HFFc6 (cell line): ENCODE results near the gene MT1M. TPM values are rescaled to one million over a fixed set of nuclear protein-coding genes. Genes with fewer than 3 reads are reported as not detected.
A peak's percentile ranks its signal among the peaks of the same experiment; 100 is the strongest.

Source experiments
- DNase-seq: peaks from one replicate; pipeline ENCODE4 v3.0.0-alpha.2; 2018
- H3K27ac Mint-ChIP-seq: 2 replicates; pipeline ENCODE4 v1.8.0; 2020; ENCODE audit warnings: mild to moderate bottlenecking, mixed read lengths
- H3K27me3 Mint-ChIP-seq: 2 replicates; pipeline ENCODE4 v1.8.0; 2021; ENCODE audit warnings: mild to moderate bottlenecking, moderate library complexity, mixed read lengths; ENCODE audit not compliant: insufficient read depth
- H3K36me3 Mint-ChIP-seq: 2 replicates; pipeline ENCODE4 v1.8.0; 2021; ENCODE audit warnings: low read depth, mixed read lengths
- H3K4me1 Mint-ChIP-seq: 2 replicates; pipeline ENCODE4 v1.8.0; 2020; ENCODE audit warnings: low read depth, mixed read lengths
- H3K4me3 Mint-ChIP-seq: 2 replicates; pipeline ENCODE4 v1.8.0; 2020; ENCODE audit warnings: mild to moderate bottlenecking, moderate library complexity, mixed read lengths
- H3K9me3 Mint-ChIP-seq: 2 replicates; pipeline ENCODE4 v1.8.0; 2020; ENCODE audit warnings: mild to moderate bottlenecking, mixed read lengths
- total RNA-seq, 6 experiments: library from RNA; stranded (reverse); fragmentation: NEBNext Ultra II Directional; extraction: Animal tissue kit (Norgen Biotek cat#: 25700); gene quantifications; 2 replicates in 1 of 6; 3 replicates in 5 of 6; pipeline ENCODE4 v1.2.3, GENCODE V29; 2021
- TF ChIP-seq, protein P1 (sequence below): fragments of 200-600 bp; sonication (generic); IDR thresholded peaks from 2 replicates; pipeline ENCODE4 v1.5.0; 2021; ENCODE audit warnings: antibody characterized with exemption, mild to moderate bottlenecking

The MT1M gene
- total RNA-seq, 6 experiments from 2014 or later = 0.21 to 0.41 (median 0.28) TPM; not detected in 1

GRCh38 chr16:56626685-56627084 is 5.8 kb upstream of the MT1M start:
- no peak for DNase-seq

DNA sequence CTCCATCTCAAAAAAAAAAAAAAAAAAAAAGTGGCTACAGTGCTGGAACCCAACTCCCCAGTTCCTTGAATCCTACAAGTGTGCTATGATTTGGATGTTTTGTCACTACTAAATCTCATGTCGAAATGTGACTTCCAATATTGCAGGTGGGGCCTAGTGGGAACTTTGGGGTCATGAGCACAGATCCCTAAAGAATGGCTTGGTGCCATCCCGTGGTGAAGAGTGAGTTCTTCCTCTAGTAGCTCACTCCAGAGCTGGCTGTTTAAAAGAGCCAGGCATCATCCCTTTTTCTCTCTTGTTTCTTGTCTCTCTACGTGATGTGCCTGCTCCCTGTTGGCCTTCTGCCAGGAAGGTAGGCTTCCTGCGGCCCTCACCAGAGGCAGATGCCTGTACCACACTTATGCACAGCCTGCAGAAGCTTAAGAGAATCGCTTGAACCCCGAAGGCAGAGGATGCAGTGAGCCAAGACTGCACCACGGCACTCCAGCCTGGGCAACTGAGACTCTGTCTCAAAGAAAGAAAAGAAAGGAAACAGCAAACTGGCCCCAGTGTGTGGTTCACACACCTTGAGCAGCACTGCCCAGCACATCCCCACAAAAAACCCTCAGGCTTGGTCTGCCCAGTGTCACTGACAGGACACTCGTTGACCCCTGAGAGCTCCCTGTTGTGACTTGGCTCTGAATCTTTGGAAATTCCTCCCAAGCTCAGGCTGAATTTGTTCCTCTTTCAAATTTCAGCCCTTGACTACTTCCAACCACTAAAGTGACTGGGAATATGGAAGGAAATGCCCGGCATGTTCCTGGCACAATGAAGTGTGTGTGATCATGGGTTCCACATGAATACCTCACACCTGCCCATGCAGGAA is 3.7 kb upstream of the MT1M start:
- TF ChIP-seq, protein P1, sequence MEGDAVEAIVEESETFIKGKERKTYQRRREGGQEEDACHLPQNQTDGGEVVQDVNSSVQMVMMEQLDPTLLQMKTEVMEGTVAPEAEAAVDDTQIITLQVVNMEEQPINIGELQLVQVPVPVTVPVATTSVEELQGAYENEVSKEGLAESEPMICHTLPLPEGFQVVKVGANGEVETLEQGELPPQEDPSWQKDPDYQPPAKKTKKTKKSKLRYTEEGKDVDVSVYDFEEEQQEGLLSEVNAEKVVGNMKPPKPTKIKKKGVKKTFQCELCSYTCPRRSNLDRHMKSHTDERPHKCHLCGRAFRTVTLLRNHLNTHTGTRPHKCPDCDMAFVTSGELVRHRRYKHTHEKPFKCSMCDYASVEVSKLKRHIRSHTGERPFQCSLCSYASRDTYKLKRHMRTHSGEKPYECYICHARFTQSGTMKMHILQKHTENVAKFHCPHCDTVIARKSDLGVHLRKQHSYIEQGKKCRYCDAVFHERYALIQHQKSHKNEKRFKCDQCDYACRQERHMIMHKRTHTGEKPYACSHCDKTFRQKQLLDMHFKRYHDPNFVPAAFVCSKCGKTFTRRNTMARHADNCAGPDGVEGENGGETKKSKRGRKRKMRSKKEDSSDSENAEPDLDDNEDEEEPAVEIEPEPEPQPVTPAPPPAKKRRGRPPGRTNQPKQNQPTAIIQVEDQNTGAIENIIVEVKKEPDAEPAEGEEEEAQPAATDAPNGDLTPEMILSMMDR = no peak
- no peak overlapping the region for H3K27ac Mint-ChIP-seq
- no peak for DNase-seq
- H3K4me1 Mint-ChIP-seq = peaks cover 38% of the 10 kb centered on the region
- peaks cover 6% of the 10 kb centered on the region for H3K27me3 Mint-ChIP-seq
- H3K4me3 Mint-ChIP-seq = no peak overlapping the region
- H3K36me3 Mint-ChIP-seq = peaks cover 18% of the 10 kb centered on the region; the same call in 1 of the 2 replicates
- no peaks in the 10 kb centered on the region for H3K9me3 Mint-ChIP-seq

More at GRCh38 chr16:56626685-56627084, 5.8 kb upstream of the MT1M start:
- Mint-ChIP-seq H3K4me1 (peaks cover 29% of the 10 kb centered on the region), H3K9me3 (no peaks in the 10 kb centered on the region), H3K27ac (peak overlapping the region; percentile 96), H3K36me3 (peaks cover 18% of the 10 kb centered on the region; the same call in 1 of the 2 replicates), H3K27me3 (peaks cover 4% of the 10 kb centered on the region; the same call in 1 of the 2 replicates), H3K4me3 (peak overlapping the region; percentile 97)
- TF ChIP-seq, protein P1 = no peak

DNA sequence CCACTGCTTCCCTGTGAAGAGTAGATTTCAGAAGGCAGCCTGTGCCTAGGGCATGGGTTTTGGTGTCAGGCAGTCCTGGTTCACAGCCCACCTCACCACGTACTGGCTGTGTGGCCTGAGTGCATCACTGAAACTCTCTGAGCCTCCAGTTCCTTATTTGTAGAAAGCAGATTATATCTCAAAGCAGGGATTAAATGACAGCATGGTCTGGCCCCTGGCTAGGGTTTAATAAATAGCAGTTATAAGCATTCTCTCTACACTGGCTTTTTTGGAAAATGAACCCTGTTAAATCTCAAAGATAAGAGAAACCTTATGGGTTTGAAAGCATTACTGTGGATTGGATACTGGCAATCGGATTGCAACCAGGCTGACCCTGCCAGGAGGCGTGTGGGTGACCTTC is 2.9 kb upstream of the MT1M start:
- Mint-ChIP-seq H3K9me3 (no peaks in the 10 kb centered on the region), H3K4me1 (peaks cover 38% of the 10 kb centered on the region), H3K36me3 (peaks cover 18% of the 10 kb centered on the region; the same call in 1 of the 2 replicates), H3K4me3 (no peak overlapping the region), H3K27me3 (peaks cover 14% of the 10 kb centered on the region), H3K27ac (no peak overlapping the region)
- TF ChIP-seq, protein P1 = no peak
- DNase-seq = no peak

DNA sequence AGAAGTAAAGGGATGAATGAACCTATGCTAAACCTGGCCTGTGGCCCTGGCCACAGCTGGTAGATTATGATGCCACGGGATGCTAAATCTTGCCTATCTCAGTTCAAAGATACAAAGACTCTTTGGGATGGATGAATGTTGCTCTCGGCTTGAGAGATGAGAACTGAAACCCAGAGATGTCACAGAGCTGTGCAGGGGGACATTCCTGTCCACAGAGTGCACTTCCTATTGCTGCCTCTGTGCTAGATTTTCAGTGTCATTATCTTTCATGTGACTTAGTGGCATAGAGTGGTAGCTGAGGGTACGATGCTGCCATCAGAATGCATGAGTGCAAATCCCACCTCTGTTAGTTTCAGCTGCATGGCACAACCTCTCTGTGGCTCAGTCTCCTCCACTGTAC is 2.3 kb upstream of the MT1M start:
- TF ChIP-seq, protein P1 = no peak
- H3K27me3 Mint-ChIP-seq = peaks cover 20% of the 10 kb centered on the region
- H3K27ac Mint-ChIP-seq = no peak overlapping the region
- no peak for DNase-seq
- no peaks in the 10 kb centered on the region for H3K9me3 Mint-ChIP-seq
- peaks cover 18% of the 10 kb centered on the region; the same call in 1 of the 2 replicates for H3K36me3 Mint-ChIP-seq
- H3K4me3 Mint-ChIP-seq = no peak overlapping the region
- peaks cover 39% of the 10 kb centered on the region for H3K4me1 Mint-ChIP-seq

DNA sequence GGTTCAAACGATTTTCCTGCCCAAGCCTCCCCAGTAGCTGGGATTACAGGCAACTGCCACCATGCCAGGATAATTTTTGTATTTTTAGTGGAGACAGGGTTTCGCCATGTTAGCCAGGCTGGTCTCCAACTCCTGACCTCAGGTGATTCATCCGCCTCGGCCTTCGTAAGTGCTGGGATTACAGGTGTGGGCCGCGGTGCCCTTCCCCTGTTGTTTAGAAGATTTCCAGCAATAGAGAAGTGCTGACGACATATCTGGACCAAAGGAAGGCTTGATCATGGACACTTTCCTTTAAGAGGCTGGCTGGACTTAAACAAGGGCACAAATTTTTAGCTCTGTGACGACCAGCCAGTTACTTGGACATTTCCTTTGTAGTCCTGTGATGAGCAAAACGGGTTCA is 1.3 kb upstream of the MT1M start:
- Mint-ChIP-seq H3K9me3 (no peaks in the 10 kb centered on the region), H3K4me1 (peaks cover 32% of the 10 kb centered on the region), H3K27me3 (peaks cover 23% of the 10 kb centered on the region), H3K36me3 (peaks cover 12% of the 10 kb centered on the region; the same call in 1 of the 2 replicates), H3K4me3 (no peak overlapping the region), H3K27ac (no peak overlapping the region)
- TF ChIP-seq, protein P1 = no peak
- DNase-seq = no peak
